Keratinocyte (primary cell): ENCODE data around the gene RABGAP1. TPM values are rescaled to one million over a fixed set of nuclear protein-coding genes. Genes with fewer than 3 reads are reported as not detected.

Source experiments
- DNase-seq: peaks from one replicate; pipeline ENCODE4 v3.0.0-alpha.2; 2011; ENCODE audit warnings: low read depth, missing footprints, low spot score
- FAIRE-seq: peaks from 2 replicates; lab custom pipeline; 2011; peaks lifted over from hg19 to GRCh38; lab: Jason Lieb, UNC
- H2AFZ ChIP-seq: 2 replicates; pipeline ENCODE4 v1.6.0; 2012; ENCODE audit warnings: low read length, control low read depth, inconsistent platforms; ENCODE audit not compliant: control insufficient read depth
- H3K27ac ChIP-seq: 2 replicates; pipeline ENCODE4 v1.5.1; 2011; ENCODE audit warnings: low read length; ENCODE audit not compliant: control insufficient read depth, insufficient read depth
- H3K27me3 ChIP-seq: 3 replicates; pipeline ENCODE4 v1.6.0; 2011; ENCODE audit warnings: low read length; ENCODE audit not compliant: control insufficient read depth, insufficient read depth; ENCODE audit errors: extremely low read depth
- H3K36me3 ChIP-seq, 2 experiments: 2 replicates in 1 of 2; 3 replicates in 1 of 2; pipeline ENCODE4 v1.5.1; 2011; ENCODE audit warnings: low read length in 2 of 2, mild to moderate bottlenecking in 1 of 2; ENCODE audit not compliant: control insufficient read depth in 2 of 2, insufficient read depth in 2 of 2; ENCODE audit errors: extremely low read depth in 1 of 2
- H3K4me1 ChIP-seq: 3 replicates; pipeline ENCODE4 v1.5.1; 2011; ENCODE audit warnings: low read length; ENCODE audit not compliant: control insufficient read depth, insufficient read depth; ENCODE audit errors: extremely low read depth
- H3K4me2 ChIP-seq: 3 replicates; pipeline ENCODE4 v1.6.0; 2011; ENCODE audit warnings: low read depth, low read length; ENCODE audit not compliant: control insufficient read depth, insufficient read depth; ENCODE audit errors: extremely low read depth
- H3K4me3 ChIP-seq, 3 experiments: fragments of 200-600 bp in 1 of 3; sonication (generic) in 1 of 3; 2 replicates in 2 of 3; 3 replicates in 1 of 3; pipeline ENCODE4 v1.5.1; 2011 to 2016; ENCODE audit warnings: low read length in 3 of 3, mild to moderate bottlenecking in 3 of 3, control low read depth in 2 of 3, inconsistent platforms in 1 of 3, low read depth in 1 of 3, mixed read lengths in 1 of 3, mixed run types in 1 of 3, moderate library complexity in 1 of 3; ENCODE audit not compliant: control insufficient read depth in 2 of 3, insufficient read depth in 2 of 3; ENCODE audit errors: extremely low read depth in 1 of 3
- H3K79me2 ChIP-seq: 2 replicates; pipeline ENCODE4 v1.6.0; 2012; ENCODE audit warnings: low read length; ENCODE audit not compliant: control insufficient read depth, insufficient read depth
- H3K9ac ChIP-seq: 3 replicates; pipeline ENCODE4 v1.6.0; 2011; ENCODE audit warnings: low read length; ENCODE audit not compliant: control insufficient read depth, insufficient read depth; ENCODE audit errors: extremely low read depth
- H3K9me1 ChIP-seq: 3 replicates; pipeline ENCODE4 v1.6.0; 2011; ENCODE audit warnings: low read length; ENCODE audit not compliant: control insufficient read depth, insufficient read depth; ENCODE audit errors: extremely low read depth
- H3K9me3 ChIP-seq: 2 replicates; pipeline ENCODE4 v1.5.1; 2012; ENCODE audit warnings: low read depth, low read length; ENCODE audit not compliant: control insufficient read depth
- H4K20me1 ChIP-seq: 3 replicates; pipeline ENCODE4 v1.6.0; 2011; ENCODE audit warnings: low read length; ENCODE audit not compliant: control insufficient read depth, insufficient read depth; ENCODE audit errors: extremely low read depth
- EZH2 ChIP-seq: IDR thresholded peaks from one replicate; pipeline ENCODE4 v1.6.1; 2012; ENCODE audit warnings: inconsistent platforms, mild to moderate bottlenecking, low read length, moderate library complexity
- dilution Hi-C: fragments of 300-500 bp; cut with MboI; formaldehyde crosslinking; loops from one replicate; pipeline ENCODE4 v1.7.0; 2020; ENCODE audit warnings: low sequenced_read_pairs; ENCODE audit not compliant: extremely low pct_ligation_motif_present
- polyA plus RNA-seq, 5 experiments: library from polyadenylated mRNA; depleted of rRNA in 3 of 5; stranded (reverse) in 3 of 5; stranded (forward) in 1 of 5; unstranded in 1 of 5; fragments of >200 nt; gene quantifications; 1 replicate in 1 of 5; 2 replicates in 3 of 5; 3 replicates in 1 of 5; pipeline versions ENCODE4 v1.2.1 to v1.2.3, GENCODE V29; 2011 to 2012; ENCODE audit warnings: missing spikeins in 2 of 5, low read depth in 1 of 5, low replicate concordance in 1 of 5
- TF ChIP-seq, protein P1 (sequence below), 3 experiments: IDR thresholded peaks in 1 of 3; conservative IDR thresholded peaks in 1 of 3; optimal IDR thresholded peaks in 1 of 3; 2 replicates in 2 of 3; 3 replicates in 1 of 3; pipeline versions ENCODE3 to v1.5.1; 2011; ENCODE audit warnings: low read length in 3 of 3, mild to moderate bottlenecking in 3 of 3, moderate library complexity in 2 of 3, control low read depth in 1 of 3, inconsistent platforms in 1 of 3; ENCODE audit not compliant: insufficient read depth in 2 of 3; ENCODE audit errors: extremely low read depth in 1 of 3

RABGAP1 gene
- polyA plus RNA-seq, 1 donor (not counting 4 experiments of a cell fraction or from before 2014, with no cell fraction given) = 40.6 TPM

DNA sequence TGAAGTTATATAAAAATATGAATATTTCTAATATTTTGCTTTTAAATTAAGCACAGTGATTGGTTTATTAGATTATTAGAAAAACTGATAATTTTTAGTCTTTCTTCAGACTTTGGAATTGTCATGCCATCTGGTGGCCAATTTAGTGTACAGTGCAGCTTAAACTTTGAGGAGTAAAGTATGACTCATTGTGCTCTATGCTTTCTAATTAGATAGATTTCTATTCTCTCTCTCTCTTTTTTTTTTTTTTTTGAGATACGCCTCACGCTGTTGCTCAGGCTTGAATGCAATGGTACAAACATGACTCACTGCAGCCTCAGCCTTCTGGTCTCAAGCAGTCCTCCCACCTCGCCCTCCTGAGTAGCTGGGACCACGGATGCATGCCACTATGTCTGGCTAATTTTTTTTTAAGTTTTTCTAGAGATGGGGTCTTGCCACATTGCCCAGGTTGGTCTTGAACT lies 50.6 kb downstream of the RABGAP1 start:
- Histone ChIP-seq H3K9me3 (no peaks in the 10 kb centered on the region), H3K9me1 (no peaks in the 10 kb centered on the region), H4K20me1 (no peaks in the 10 kb centered on the region), H3K9ac (no peak overlapping the region), H2AFZ (no peak overlapping the region), H3K27me3 (no peaks in the 10 kb centered on the region), H3K4me3 (no peak overlapping the region), H3K36me3 (peaks cover 4% of the 10 kb centered on the region in 2 experiments), H3K27ac (peak overlapping the region; percentile 29), H3K79me2 (no peaks in the 10 kb centered on the region), H3K4me2 (no peak overlapping the region), H3K4me1 (peaks cover 5% of the 10 kb centered on the region)
- peak; percentile 71 for DNase-seq
- TF ChIP-seq, protein P1, sequence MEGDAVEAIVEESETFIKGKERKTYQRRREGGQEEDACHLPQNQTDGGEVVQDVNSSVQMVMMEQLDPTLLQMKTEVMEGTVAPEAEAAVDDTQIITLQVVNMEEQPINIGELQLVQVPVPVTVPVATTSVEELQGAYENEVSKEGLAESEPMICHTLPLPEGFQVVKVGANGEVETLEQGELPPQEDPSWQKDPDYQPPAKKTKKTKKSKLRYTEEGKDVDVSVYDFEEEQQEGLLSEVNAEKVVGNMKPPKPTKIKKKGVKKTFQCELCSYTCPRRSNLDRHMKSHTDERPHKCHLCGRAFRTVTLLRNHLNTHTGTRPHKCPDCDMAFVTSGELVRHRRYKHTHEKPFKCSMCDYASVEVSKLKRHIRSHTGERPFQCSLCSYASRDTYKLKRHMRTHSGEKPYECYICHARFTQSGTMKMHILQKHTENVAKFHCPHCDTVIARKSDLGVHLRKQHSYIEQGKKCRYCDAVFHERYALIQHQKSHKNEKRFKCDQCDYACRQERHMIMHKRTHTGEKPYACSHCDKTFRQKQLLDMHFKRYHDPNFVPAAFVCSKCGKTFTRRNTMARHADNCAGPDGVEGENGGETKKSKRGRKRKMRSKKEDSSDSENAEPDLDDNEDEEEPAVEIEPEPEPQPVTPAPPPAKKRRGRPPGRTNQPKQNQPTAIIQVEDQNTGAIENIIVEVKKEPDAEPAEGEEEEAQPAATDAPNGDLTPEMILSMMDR (optimal IDR thresholded peaks at IDR 0.05 in 1 of 3, IDR thresholded peaks at IDR 0.05 in 1 of 3, conservative IDR thresholded peaks at IDR 0.05 in 1 of 3; ENCODE audit: extremely low read depth in 1 of 3, insufficient read depth in 2 of 3, low read length in 3 of 3) = peak in 2 of 3 experiments; percentile 51 to 63
- TF ChIP-seq EZH2 = no peak
- dilution Hi-C loops = no loop called here
- peak; percentile 67 for FAIRE-seq

DNA sequence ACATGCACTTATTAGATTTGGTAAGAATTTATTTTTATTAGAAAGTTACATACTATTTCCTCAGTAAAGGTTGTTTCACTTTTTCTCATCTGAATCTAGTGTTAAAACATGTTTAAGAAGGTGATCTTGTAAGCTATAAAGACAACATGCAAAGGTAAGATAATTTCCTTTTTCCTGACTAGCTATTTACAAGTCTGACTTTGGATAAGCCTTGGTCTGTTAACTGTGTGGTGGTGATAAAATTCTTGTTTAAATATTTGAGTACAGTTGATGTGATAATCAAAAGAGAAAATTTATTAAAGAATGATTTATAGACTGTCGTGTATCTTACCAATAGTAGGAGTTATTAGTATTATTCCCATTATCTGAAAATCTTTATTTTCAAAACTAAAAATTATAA lies 55.8 kb downstream of the RABGAP1 start:
- Histone ChIP-seq H3K9me1 (no peaks in the 10 kb centered on the region), H3K4me3 (no peak overlapping the region), H4K20me1 (no peaks in the 10 kb centered on the region), H3K9ac (no peak overlapping the region), H3K27ac (no peak overlapping the region), H3K9me3 (no peaks in the 10 kb centered on the region), H3K4me1 (peaks cover 4% of the 10 kb centered on the region), H2AFZ (no peak overlapping the region), H3K79me2 (no peaks in the 10 kb centered on the region), H3K36me3 (peaks cover 2 to 17% of the 10 kb centered on the region in 2 experiments), H3K27me3 (no peaks in the 10 kb centered on the region), H3K4me2 (no peak overlapping the region)
- dilution Hi-C loops = no loop called here
- TF ChIP-seq, protein P1 (optimal IDR thresholded peaks at IDR 0.05 in 1 of 3, IDR thresholded peaks at IDR 0.05 in 1 of 3, conservative IDR thresholded peaks at IDR 0.05 in 1 of 3; ENCODE audit: extremely low read depth in 1 of 3, insufficient read depth in 2 of 3, low read length in 3 of 3) = no peak
- TF ChIP-seq EZH2 = no peak
- FAIRE-seq (no peak), DNase-seq (no peak)
